ENCODE measurements around the gene SPATA22. TPM values are rescaled to one million over a fixed set of nuclear protein-coding genes. Genes with fewer than 3 reads are reported as not detected.

The SPATA22 gene, protein sequence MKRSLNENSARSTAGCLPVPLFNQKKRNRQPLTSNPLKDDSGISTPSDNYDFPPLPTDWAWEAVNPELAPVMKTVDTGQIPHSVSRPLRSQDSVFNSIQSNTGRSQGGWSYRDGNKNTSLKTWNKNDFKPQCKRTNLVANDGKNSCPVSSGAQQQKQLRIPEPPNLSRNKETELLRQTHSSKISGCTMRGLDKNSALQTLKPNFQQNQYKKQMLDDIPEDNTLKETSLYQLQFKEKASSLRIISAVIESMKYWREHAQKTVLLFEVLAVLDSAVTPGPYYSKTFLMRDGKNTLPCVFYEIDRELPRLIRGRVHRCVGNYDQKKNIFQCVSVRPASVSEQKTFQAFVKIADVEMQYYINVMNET
- total RNA-seq (2014; rRNA removed; shearing (Covaris generic)) = not detected in 2 replicates

GRCh38 chr17:3471599-3471998 lies at the start of gene SPATA22:
Gene SPATA22 (minus strand): TSS chr17:3471819. CDS start chr17:3469325, 2,494 bp downstream.

DNA sequence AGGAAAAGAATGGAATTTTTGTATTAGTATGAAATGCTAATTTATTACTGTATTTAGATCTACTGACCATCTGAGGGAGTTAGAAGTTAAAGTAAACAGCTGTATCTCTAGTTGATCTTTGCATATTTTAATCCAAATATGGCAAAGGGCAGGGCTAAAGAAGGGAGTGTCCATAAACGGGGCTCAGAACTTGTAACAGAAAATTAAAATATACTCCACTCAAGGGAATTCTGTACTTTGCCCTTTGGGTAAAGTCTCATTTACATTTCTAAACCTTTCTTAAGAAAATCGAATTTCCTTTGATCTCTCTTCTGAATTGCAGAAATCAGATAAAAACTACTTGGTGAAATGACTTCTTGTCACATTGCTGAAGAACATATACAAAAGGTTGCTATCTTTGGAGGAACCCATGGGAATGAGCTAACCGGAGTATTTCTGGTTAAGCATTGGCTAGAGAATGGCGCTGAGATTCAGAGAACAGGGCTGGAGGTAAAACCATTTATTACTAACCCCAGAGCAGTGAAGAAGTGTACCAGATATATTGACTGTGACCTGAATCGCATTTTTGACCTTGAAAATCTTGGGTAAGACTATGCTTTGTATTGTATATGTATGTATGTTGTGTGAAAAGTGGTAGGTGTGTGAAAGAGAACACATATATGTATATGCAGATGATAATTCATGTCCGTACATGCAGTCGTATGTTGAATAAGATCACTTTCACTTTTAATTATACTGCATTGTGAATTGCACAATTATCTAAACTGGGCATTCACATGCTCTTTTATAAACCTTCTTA lies 4.4 kb upstream of the SPATA22 start, which contains the start of gene ASPA:
ASPA (plus strand) TSS at position 186 of the 799 bp plus-strand sequence; CDS start at position 349, 163 bp downstream.

GRCh38 chr17:3433741-3434140 lies 37.9 kb downstream of the SPATA22 start, which contains the start of gene OR1E2:
Gene OR1E2 (minus strand): TSS chr17:3433841. CDS start chr17:3433841, 0 bp downstream.

DNA sequence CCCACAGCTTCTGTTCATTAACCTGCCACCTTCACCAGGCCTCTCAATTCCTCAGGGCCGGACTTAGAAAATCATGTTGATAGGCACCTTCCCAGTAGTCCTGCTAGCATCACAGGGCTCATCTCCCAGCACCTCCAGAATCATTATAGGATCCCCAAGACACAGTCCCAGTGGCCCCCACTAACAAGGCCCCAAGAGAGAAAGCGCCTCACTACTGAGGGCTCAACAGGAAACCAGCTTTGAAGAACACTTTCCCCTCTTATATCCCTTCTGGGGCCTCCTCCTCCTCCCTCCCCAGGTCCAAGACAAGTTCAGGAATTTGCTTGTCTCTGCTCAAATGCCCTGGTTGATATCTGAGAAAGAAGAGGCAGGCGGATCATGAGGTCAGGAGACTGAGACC lies 60.5 kb downstream of the SPATA22 start, which contains the start of gene OR3A3:
OR3A3 (plus strand) TSS at position 301 of the 400 bp plus-strand sequence.

GRCh38 chr17:3398310-3398709 lies 73.3 kb downstream of the SPATA22 start, which contains the start of gene OR1E1:
Gene OR1E1 (minus strand): TSS chr17:3398410. CDS start chr17:3398410, 0 bp downstream.

Other genes with a start within 250 kb of the SPATA22 start
- not detected in 2 replicates for gene OR3A1, start 173.5 kb downstream of the SPATA22 start, total RNA-seq (2014; rRNA removed; shearing (Covaris generic))
- 0.75 and 1.8 TPM in 2 replicates for gene OR3A2, start 85.5 kb downstream of the SPATA22 start, total RNA-seq (2014; rRNA removed; shearing (Covaris generic))
- not detected in 2 replicates for gene OR1E1, start 73.4 kb downstream of the SPATA22 start, total RNA-seq (2014; rRNA removed; shearing (Covaris generic))
- not detected in 2 replicates for gene OR3A3, start 60.4 kb downstream of the SPATA22 start, total RNA-seq (2014; rRNA removed; shearing (Covaris generic))
- gene OR1E2, start 38.0 kb downstream of the SPATA22 start, total RNA-seq (2014; rRNA removed; shearing (Covaris generic)) = not detected in 2 replicates
- gene ASPA, start 4.2 kb upstream of the SPATA22 start, total RNA-seq (2014; rRNA removed; shearing (Covaris generic)) = not detected in 2 replicates
- not detected in 2 replicates for gene TRPV3, start 86.0 kb upstream of the SPATA22 start, total RNA-seq (2014; rRNA removed; shearing (Covaris generic))
- gene TRPV1, start 137.6 kb upstream of the SPATA22 start, total RNA-seq (2014; rRNA removed; shearing (Covaris generic)) = 2.9 and 3.2 TPM in 2 replicates
- 9.9 and 12.5 TPM in 2 replicates for gene SHPK, start 164.4 kb upstream of the SPATA22 start, total RNA-seq (2014; rRNA removed; shearing (Covaris generic))
- gene CTNS, start 164.9 kb upstream of the SPATA22 start, total RNA-seq (2014; rRNA removed; shearing (Covaris generic)) = 6.5 and 11.2 TPM in 2 replicates
- gene TAX1BP3, start 196.8 kb upstream of the SPATA22 start, total RNA-seq (2014; rRNA removed; shearing (Covaris generic)) = 72.7 and 73.4 TPM in 2 replicates
- 37.3 and 44.7 TPM in 2 replicates for gene EMC6, start 197.0 kb upstream of the SPATA22 start, total RNA-seq (2014; rRNA removed; shearing (Covaris generic))
- 11.4 and 13.6 TPM in 2 replicates for gene P2RX5, start 224.3 kb upstream of the SPATA22 start, total RNA-seq (2014; rRNA removed; shearing (Covaris generic))

Measured in A375 (cell line).